Right atrium auricular region (tissue), 2 donors: ENCODE measurements around the gene FBLN5. TPM values are rescaled to one million over a fixed set of nuclear protein-coding genes. Genes with fewer than 3 reads are reported as not detected.

Source experiments
- DNase-seq: peaks from one replicate; pipeline ENCODE4 v3.0.0-alpha.2; 2019; ENCODE audit warnings: low spot score
- H3K27ac ChIP-seq, 2 donors: fragments of 200-600 bp; sonication (generic); 1 replicate in 1 of 2; 2 replicates in 1 of 2; pipeline ENCODE4 v1.5.1; 2016 to 2019
- H3K27me3 ChIP-seq, 2 donors: fragments of 200-600 bp; sonication (generic); one replicate each; pipeline versions ENCODE4 v1.5.1 to v1.6.0; 2017 to 2019
- H3K36me3 ChIP-seq: fragments of 200-600 bp; sonication (generic); one replicate; pipeline ENCODE4 v1.5.1; 2016
- H3K4me1 ChIP-seq, 2 donors: fragments of 200-600 bp; sonication (generic); one replicate each; pipeline versions ENCODE4 v1.5.1 to v1.6.0; 2017 to 2019
- H3K4me3 ChIP-seq, 2 donors: fragments of 200-600 bp; sonication (generic); 1 replicate in 1 of 2; 2 replicates in 1 of 2; pipeline ENCODE4 v1.5.1; 2017 to 2019; ENCODE audit warnings: mild to moderate bottlenecking in 1 of 2, moderate library complexity in 1 of 2
- H3K9me3 ChIP-seq, 2 donors: fragments of 200-600 bp; sonication (generic); one replicate each; pipeline ENCODE4 v1.5.1; 2019
- CTCF ChIP-seq, 2 donors: fragments of 200-600 bp; sonication (generic); IDR thresholded peaks; one replicate each; pipeline ENCODE4 v1.5.1; 2019; ENCODE audit warnings: antibody characterized with exemption in 2 of 2
- total RNA-seq, 2 donors: library from RNA; depleted of rRNA; stranded (reverse); fragments of >200 nt; gene quantifications; one replicate each; pipeline ENCODE4 v1.1.0, GENCODE V29; 2016

FBLN5 gene
- total RNA-seq, 2 donors from 2014 or later, result 125 to 132 TPM

- H3K27me3 ChIP-seq, result no peaks in the 10 kb centered on the region
- H3K27ac ChIP-seq, result no peak overlapping the region
- no peak overlapping the region for H3K4me3 ChIP-seq
- no peak for TF ChIP-seq CTCF (IDR thresholded peaks at IDR 0.05)
- DNase-seq, result no peak
- H3K36me3 ChIP-seq, result peaks cover 7% of the 10 kb centered on the region
- H3K9me3 ChIP-seq, result no peaks in the 10 kb centered on the region
- peaks cover 0 to 4% of the 10 kb centered on the region in 2 donors for H3K4me1 ChIP-seq
Observed at GRCh38 chr14:91942946-91943345, 4.5 kb downstream of the FBLN5 start.

- no peak for TF ChIP-seq CTCF (IDR thresholded peaks at IDR 0.05)
- peaks cover 0 to 4% of the 10 kb centered on the region in 2 donors for H3K4me1 ChIP-seq
- no peaks in the 10 kb centered on the region for H3K9me3 ChIP-seq
- DNase-seq, result no peak
- H3K36me3 ChIP-seq, result peaks cover 7% of the 10 kb centered on the region
- no peak overlapping the region for H3K4me3 ChIP-seq
- H3K27ac ChIP-seq, result no peak overlapping the region
- no peaks in the 10 kb centered on the region for H3K27me3 ChIP-seq
Observed at GRCh38 chr14:91942128-91942527, 5.4 kb downstream of the FBLN5 start.

- Histone ChIP-seq H3K27me3 (no peaks in the 10 kb centered on the region), H3K4me1 (peaks cover 0 to 10% of the 10 kb centered on the region in 2 donors), H3K9me3 (no peaks in the 10 kb centered on the region), H3K27ac (no peak overlapping the region), H3K36me3 (peaks cover 11% of the 10 kb centered on the region), H3K4me3 (no peak overlapping the region)
- DNase-seq, result no peak
- no peak for TF ChIP-seq CTCF (IDR thresholded peaks at IDR 0.05)
Observed at GRCh38 chr14:91940209-91940608, 7.3 kb downstream of the FBLN5 start.

GRCh38 chr14:91935586-91935985 is 11.9 kb downstream of the FBLN5 start:
- H3K27ac ChIP-seq, result peak overlapping the region in 1 of 2 donors; percentile 9
- DNase-seq, result no peak
- no peaks in the 10 kb centered on the region for H3K27me3 ChIP-seq
- H3K36me3 ChIP-seq, result peaks cover 11% of the 10 kb centered on the region
- no peak overlapping the region for H3K4me3 ChIP-seq
- H3K9me3 ChIP-seq, result no peaks in the 10 kb centered on the region
- no peak for TF ChIP-seq CTCF (IDR thresholded peaks at IDR 0.05)
- H3K4me1 ChIP-seq, result peaks cover 0 to 18% of the 10 kb centered on the region in 2 donors

GRCh38 chr14:91934554-91935285 is 12.8 kb downstream of the FBLN5 start:
- TF ChIP-seq CTCF (IDR thresholded peaks at IDR 0.05), result no peak
- no peak for DNase-seq

More at GRCh38 chr14:91934554-91935285, 12.8 kb downstream of the FBLN5 start:
- Histone ChIP-seq H3K27me3 (no peaks in the 10 kb centered on the region), H3K9me3 (no peaks in the 10 kb centered on the region), H3K4me3 (no peak overlapping the region), H3K27ac (peak overlapping the region; percentile 9 to 16), H3K4me1 (peaks cover 0 to 26% of the 10 kb centered on the region in 2 donors), H3K36me3 (peaks cover 5% of the 10 kb centered on the region)
